ENCODE measurements around the gene TUBA4A. TPM values are rescaled to one million over a fixed set of nuclear protein-coding genes. Genes with fewer than 3 reads are reported as not detected.

TUBA4A gene
- total and polyA plus RNA-seq, 2 experiments from 2014 or later: 44.3 to 77.7 TPM

- no peak for TF ChIP-seq ZNF462 (CRISPR knock-in tag; IDR thresholded peaks at IDR 0.05)
- TF ChIP-seq CREB1 (CRISPR knock-in tag; IDR thresholded peaks at IDR 0.05; ENCODE audit: low read depth): no peak
- TF ChIP-seq ZNF114 (CRISPR knock-in tag; IDR thresholded peaks at IDR 0.05): no peak
- no peak for TF ChIP-seq NANOG (IDR thresholded peaks at IDR 0.05; ENCODE audit: borderline replicate concordance)
- no peak for TF ChIP-seq ZNF331 (CRISPR knock-in tag; IDR thresholded peaks at IDR 0.05; ENCODE audit: low read depth)
Measured at GRCh38 chr2:219290381-219291171, 36.9 kb upstream of the TUBA4A start (continued).

- no peaks in the 10 kb centered on the region for H3F3A ChIP-seq (replicated peaks; ENCODE audit: low read depth)
- H3K4me1 ChIP-seq (ENCODE audit: insufficient read depth): peaks cover 7% of the 10 kb centered on the region; the same call in 1 of the 2 replicates
- Mint-ChIP-seq H3K9me3 (no peaks in the 10 kb centered on the region; the same call in 2 of the 3 replicates), H3K27ac (no peak overlapping the region), H3K36me3 (ENCODE audit: low read depth) (no peaks in the 10 kb centered on the region), H3K27me3 (ENCODE audit: insufficient read depth, low read depth, poor library complexity) (peaks cover 16% of the 10 kb centered on the region), H3K4me1 (peaks cover 12% of the 10 kb centered on the region), H3K4me3 (no peak overlapping the region)
- no peak overlapping the region for H3K27ac ChIP-seq (ENCODE audit: low read depth)
- H3K27me3 ChIP-seq (ENCODE audit: insufficient read depth): peaks cover 7% of the 10 kb centered on the region; the same call in 1 of the 2 replicates
- no peak overlapping the region for H3K4me3 ChIP-seq
- no peaks in the 10 kb centered on the region; the same call in 1 of the 2 replicates for H4K20me1 ChIP-seq (replicated peaks; ENCODE audit: insufficient read depth)
- no peak for DNase-seq (ENCODE audit: low spot score)
- no peak overlapping the region for H2AFZ ChIP-seq
- no peaks in the 10 kb centered on the region for H3K9me2 ChIP-seq (ENCODE audit: insufficient read depth)
- H3K79me2 ChIP-seq (replicated peaks; ENCODE audit: insufficient read depth): no peaks in the 10 kb centered on the region
- H3K36me3 ChIP-seq (ENCODE audit: insufficient read depth): no peaks in the 10 kb centered on the region
- no peak for ATAC-seq
- H3K4me2 ChIP-seq: no peak overlapping the region
- TF ChIP-seq EZH2phosphoT487 (IDR thresholded peaks at IDR 0.05; ENCODE audit: unreplicated experiment) (no peak), CTCF (conservative IDR thresholded peaks at IDR 0.05; ENCODE audit: low read depth in 2 of 2) (no peak), CREB1 (CRISPR knock-in tag; IDR thresholded peaks at IDR 0.05; ENCODE audit: low read depth) (no peak), EZH2 (IDR thresholded peaks at IDR 0.05; ENCODE audit: low read depth, unreplicated experiment) (no peak), JUNB (IDR thresholded peaks at IDR 0.05; ENCODE audit: unreplicated experiment) (no peak), STAT1 (IDR thresholded peaks at IDR 0.05; ENCODE audit: unreplicated experiment) (no peak), ETS1 (IDR thresholded peaks at IDR 0.05) (no peak)
Measured at GRCh38 chr2:219289537-219290361, 36.0 kb upstream of the TUBA4A start.
